GM13977 (cell line): ENCODE data around the gene HOXD1.

Experiments
- DNase-seq: peaks from one replicate; pipeline ENCODE4 v3.0.0; 2012; ENCODE audit warnings: low spot score
- CTCF ChIP-seq: IDR thresholded peaks from 2 replicates; pipeline ENCODE4 v1.5.1; 2012; ENCODE audit warnings: mild to moderate bottlenecking, control low read depth; ENCODE audit not compliant: insufficient read depth; ENCODE audit errors: extremely low read depth, missing control alignments
- in situ Hi-C: fragments of 300-500 bp; cut with MboI; formaldehyde crosslinking; loops from one replicate; pipeline ENCODE4 v1.12.0; 2022; ENCODE audit warnings: low sequenced_read_pairs, low pct_unique_long_range_greater_than_20kb, mixed read lengths, inconsistent platforms; ENCODE audit not compliant: unreplicated experiment

HOXD1 gene

GRCh38 chr2:176172895-176173566 lies 15.4 kb upstream of the HOXD1 start:
- in situ Hi-C loops = no loop called here
- no peak for TF ChIP-seq CTCF
- DNase-seq = no peak

- in situ Hi-C loops = no loop called here
- no peak for TF ChIP-seq CTCF
- DNase-seq = no peak
These were observed 14.7 kb upstream of the HOXD1 start for GRCh38 chr2:176173567-176174381.

- no peak for TF ChIP-seq CTCF
- DNase-seq = no peak
- in situ Hi-C loops = no loop called here
These were observed 14.1 kb upstream of the HOXD1 start for GRCh38 chr2:176174382-176174823.

- in situ Hi-C loops = no loop called here
- peak; percentile 35 for DNase-seq
- no peak for TF ChIP-seq CTCF
These were observed 13.4 kb upstream of the HOXD1 start for GRCh38 chr2:176174824-176175708.

GRCh38 chr2:176175709-176176607 lies 12.5 kb upstream of the HOXD1 start:
- in situ Hi-C loops = no loop called here
- TF ChIP-seq CTCF = no peak
- no peak for DNase-seq
